NCI-H748 (cell line): Measurements from ENCODE around the gene TNS4.

Experiments
- DNase-seq: peaks from one replicate; lab custom pipeline; 2025; ENCODE audit not compliant: unreplicated experiment; lab: John Stamatoyannopoulos, UW

TNS4 gene

GRCh38 chr17:40459636-40460603 is 41.5 kb downstream of the TNS4 start:
- DNase-seq: peak; percentile 18

GRCh38 chr17:40458851-40459482 is 42.5 kb downstream of the TNS4 start:
- DNase-seq: no peak

GRCh38 chr17:40457964-40458791 is 43.2 kb downstream of the TNS4 start:
- DNase-seq: no peak

- no peak for DNase-seq
These were observed 44.1 kb downstream of the TNS4 start for GRCh38 chr17:40457369-40457768.

GRCh38 chr17:40456396-40456951 is 44.9 kb downstream of the TNS4 start:
- no peak for DNase-seq

GRCh38 chr17:40454613-40454995 is 46.8 kb downstream of the TNS4 start:
- DNase-seq: peak; percentile 12

GRCh38 chr17:40453881-40454612 is 47.4 kb downstream of the TNS4 start:
- DNase-seq: no peak

- no peak for DNase-seq
These were observed 48.5 kb downstream of the TNS4 start for GRCh38 chr17:40452921-40453378.

- no peak for DNase-seq
These were observed 49.1 kb downstream of the TNS4 start for GRCh38 chr17:40452216-40452787.

GRCh38 chr17:40451420-40451819 is 50.0 kb downstream of the TNS4 start:
- DNase-seq: no peak

GRCh38 chr17:40450175-40450574 is 51.2 kb downstream of the TNS4 start:
- DNase-seq: peak; percentile 51

- DNase-seq: no peak
These were observed 52.7 kb downstream of the TNS4 start for GRCh38 chr17:40448639-40449261.

- DNase-seq: no peak
These were observed 53.2 kb downstream of the TNS4 start for GRCh38 chr17:40448213-40448638.

- no peak for DNase-seq
These were observed 53.6 kb downstream of the TNS4 start for GRCh38 chr17:40447806-40448205.

- DNase-seq: no peak
These were observed 54.2 kb downstream of the TNS4 start for GRCh38 chr17:40447148-40447644.

GRCh38 chr17:40445751-40446468 is 55.5 kb downstream of the TNS4 start:
- no peak for DNase-seq

- no peak for DNase-seq
These were observed 57.2 kb downstream of the TNS4 start for GRCh38 chr17:40443988-40444899.
